Neuronal stem cell (in vitro differentiated cells): ENCODE measurements around the gene OGFOD2.

Experiments used
- DNase-seq: peaks from one replicate; pipeline ENCODE4 v3.0.0-alpha.2; 2013; ENCODE audit warnings: low spot score
- H2AFZ ChIP-seq: one replicate; pipeline ENCODE4 v1.6.1; 2013; ENCODE audit warnings: mild to moderate bottlenecking, low read length, inconsistent platforms
- H2AK5ac ChIP-seq: 2 replicates; pipeline ENCODE4 v1.6.1; 2013; ENCODE audit warnings: low read depth, mild to moderate bottlenecking, inconsistent platforms, low read length, moderate library complexity, mixed read lengths
- H2BK120ac ChIP-seq: 2 replicates; pipeline ENCODE4 v1.6.1; 2013; ENCODE audit warnings: low read depth, mild to moderate bottlenecking, inconsistent platforms, low read length, moderate library complexity, mixed read lengths
- H2BK12ac ChIP-seq: one replicate; pipeline ENCODE4 v1.6.1; 2013; ENCODE audit warnings: low read length, inconsistent platforms
- H2BK15ac ChIP-seq: 2 replicates; pipeline ENCODE4 v1.6.1; 2013; ENCODE audit warnings: mild to moderate bottlenecking, low read length, inconsistent platforms, mixed read lengths
- H2BK5ac ChIP-seq: one replicate; pipeline ENCODE4 v1.6.1; 2013; ENCODE audit warnings: inconsistent platforms, mild to moderate bottlenecking, low read length, moderate library complexity
- H3K14ac ChIP-seq: one replicate; pipeline ENCODE4 v1.6.1; 2013; ENCODE audit warnings: low read length, inconsistent platforms
- H3K18ac ChIP-seq: 2 replicates; pipeline ENCODE4 v1.6.1; 2013; ENCODE audit warnings: low read length, inconsistent platforms
- H3K23ac ChIP-seq: 2 replicates; pipeline ENCODE4 v1.6.1; 2013; ENCODE audit warnings: low read depth, mild to moderate bottlenecking, mixed read lengths, low read length, inconsistent platforms; ENCODE audit not compliant: poor library complexity
- H3K27ac ChIP-seq: replicated peaks from 3 replicates; pipeline ENCODE4 v1.5.1; 2013; ENCODE audit warnings: low read length, inconsistent platforms
- H3K27me3 ChIP-seq, 3 experiments: 2 replicates each; pipeline ENCODE4 v1.6.1; 2013; ENCODE audit warnings: low read length in 3 of 3, mild to moderate bottlenecking in 2 of 3, inconsistent platforms in 1 of 3, low read depth in 1 of 3, mixed read lengths in 1 of 3, moderate library complexity in 1 of 3; ENCODE audit not compliant: control insufficient read depth in 3 of 3, insufficient read depth in 3 of 3
- H3K36me3 ChIP-seq, 2 donors: replicated peaks in 1 of 2; 2 replicates each; pipeline ENCODE4 v1.6.1; 2013; ENCODE audit warnings: low read length in 2 of 2; ENCODE audit not compliant: control insufficient read depth in 2 of 2, insufficient read depth in 2 of 2
- H3K4ac ChIP-seq: 2 replicates; pipeline ENCODE4 v1.6.1; 2013; ENCODE audit warnings: inconsistent platforms, mild to moderate bottlenecking, low read length, moderate library complexity
- H3K4me1 ChIP-seq, 2 donors: 1 replicate in 1 of 2; 2 replicates in 1 of 2; pipeline ENCODE4 v1.6.1; 2013; ENCODE audit warnings: low read length in 2 of 2, low read depth in 1 of 2; ENCODE audit not compliant: control insufficient read depth in 2 of 2, insufficient read depth in 1 of 2
- H3K4me2 ChIP-seq: one replicate; pipeline ENCODE4 v1.6.1; 2013; ENCODE audit warnings: mild to moderate bottlenecking, low read length, inconsistent platforms; ENCODE audit not compliant: insufficient read depth, poor library complexity, severe bottlenecking
- H3K4me3 ChIP-seq, 2 donors: 2 replicates each; pipeline ENCODE4 v1.5.1; 2013; ENCODE audit warnings: low read length in 2 of 2, mild to moderate bottlenecking in 2 of 2, inconsistent platforms in 1 of 2, moderate library complexity in 1 of 2
- H3K79me1 ChIP-seq: one replicate; pipeline ENCODE4 v1.6.1; 2013; ENCODE audit warnings: low read depth, mild to moderate bottlenecking, inconsistent platforms, low read length, moderate library complexity
- H3K9ac ChIP-seq: one replicate; pipeline ENCODE4 v1.6.1; 2013; ENCODE audit warnings: mild to moderate bottlenecking, low read depth, low read length, inconsistent platforms; ENCODE audit not compliant: poor library complexity
- H3K9me3 ChIP-seq, 2 donors: replicated peaks in 1 of 2; 2 replicates each; pipeline versions ENCODE3 to v1.6.1; 2013; ENCODE audit warnings: low read length in 2 of 2, mild to moderate bottlenecking in 2 of 2, inconsistent platforms in 1 of 2, low read depth in 1 of 2, mixed read lengths in 1 of 2, moderate library complexity in 1 of 2; ENCODE audit not compliant: control insufficient read depth in 2 of 2, insufficient read depth in 1 of 2
- H4K8ac ChIP-seq: one replicate; pipeline ENCODE4 v1.6.1; 2013; ENCODE audit warnings: low read depth, mild to moderate bottlenecking, inconsistent platforms, low read length, moderate library complexity
- H4K91ac ChIP-seq: one replicate; pipeline ENCODE4 v1.6.1; 2013; ENCODE audit warnings: low read length, low read depth, mild to moderate bottlenecking, inconsistent platforms; ENCODE audit not compliant: poor library complexity
- WGBS, 2 donors: extraction: QIAGEN DNeasy Blood & Tissue Kit; methylation state at CpG; one replicate each; pipeline ENCODE4 v1.1.7; 2013; ENCODE audit warnings: missing lambda C conversion rate in 2 of 2, mixed read lengths in 1 of 2; ENCODE audit not compliant: insufficient read length in 2 of 2, insufficient replicate concordance in 1 of 2; ENCODE audit errors: extremely low coverage in 2 of 2; 5-methylcytosine and 5-hydroxymethylcytosine counted together

Gene OGFOD2

GRCh38 chr12:122942637-122943036, 32.4 kb upstream of the OGFOD2 start:
- peaks cover 7% of the 10 kb centered on the region in 2 donors for H3K4me1 ChIP-seq
- H2BK12ac ChIP-seq, result no peak overlapping the region
- H2BK120ac ChIP-seq, result no peak overlapping the region
- H3K4me3 ChIP-seq, result no peak overlapping the region
- H3K79me1 ChIP-seq, result no peaks in the 10 kb centered on the region
- H3K4ac ChIP-seq, result no peak overlapping the region
- H3K23ac ChIP-seq, result no peak overlapping the region
- H3K18ac ChIP-seq, result no peak overlapping the region
- H3K36me3 ChIP-seq, result no peaks in the 10 kb centered on the region
- no peak overlapping the region for H2AFZ ChIP-seq
- no peak overlapping the region for H2AK5ac ChIP-seq
- H3K9me3 ChIP-seq, result no peaks in the 10 kb centered on the region
- H3K27me3 ChIP-seq, result no peaks in the 10 kb centered on the region
- no peak overlapping the region for H4K8ac ChIP-seq
- H4K91ac ChIP-seq, result no peak overlapping the region
- H2BK15ac ChIP-seq, result no peak overlapping the region
- DNase-seq, result no peak
- no peak overlapping the region for H3K27ac ChIP-seq
- no peak overlapping the region for H3K14ac ChIP-seq
- no peak overlapping the region for H2BK5ac ChIP-seq
- H3K9ac ChIP-seq, result no peak overlapping the region
- no peak overlapping the region for H3K4me2 ChIP-seq
- no CpG with 5 or more reads among the region's 2 CpGs for WGBS, 2 donors

GRCh38 chr12:122943196-122943595, 31.8 kb upstream of the OGFOD2 start:
- Histone ChIP-seq H3K14ac (no peak overlapping the region), H3K4me3 (no peak overlapping the region), H3K9ac (no peak overlapping the region), H2AK5ac (no peak overlapping the region), H3K79me1 (no peaks in the 10 kb centered on the region), H2BK120ac (no peak overlapping the region), H3K9me3 (no peaks in the 10 kb centered on the region), H2BK12ac (no peak overlapping the region), H3K4me2 (no peak overlapping the region), H2BK5ac (peak overlapping the region; percentile 42), H3K18ac (peak overlapping the region; percentile 38), H4K91ac (peak overlapping the region; percentile 56), H3K36me3 (no peaks in the 10 kb centered on the region), H3K23ac (no peak overlapping the region), H3K27ac (no peak overlapping the region), H2BK15ac (no peak overlapping the region), H3K4ac (no peak overlapping the region), H4K8ac (no peak overlapping the region), H3K27me3 (no peaks in the 10 kb centered on the region), H2AFZ (no peak overlapping the region), H3K4me1 (peaks cover 7% of the 10 kb centered on the region in 2 donors)
- no peak for DNase-seq
- WGBS, 2 donors, result no CpG with 5 or more reads among the region's 13 CpGs

DNA sequence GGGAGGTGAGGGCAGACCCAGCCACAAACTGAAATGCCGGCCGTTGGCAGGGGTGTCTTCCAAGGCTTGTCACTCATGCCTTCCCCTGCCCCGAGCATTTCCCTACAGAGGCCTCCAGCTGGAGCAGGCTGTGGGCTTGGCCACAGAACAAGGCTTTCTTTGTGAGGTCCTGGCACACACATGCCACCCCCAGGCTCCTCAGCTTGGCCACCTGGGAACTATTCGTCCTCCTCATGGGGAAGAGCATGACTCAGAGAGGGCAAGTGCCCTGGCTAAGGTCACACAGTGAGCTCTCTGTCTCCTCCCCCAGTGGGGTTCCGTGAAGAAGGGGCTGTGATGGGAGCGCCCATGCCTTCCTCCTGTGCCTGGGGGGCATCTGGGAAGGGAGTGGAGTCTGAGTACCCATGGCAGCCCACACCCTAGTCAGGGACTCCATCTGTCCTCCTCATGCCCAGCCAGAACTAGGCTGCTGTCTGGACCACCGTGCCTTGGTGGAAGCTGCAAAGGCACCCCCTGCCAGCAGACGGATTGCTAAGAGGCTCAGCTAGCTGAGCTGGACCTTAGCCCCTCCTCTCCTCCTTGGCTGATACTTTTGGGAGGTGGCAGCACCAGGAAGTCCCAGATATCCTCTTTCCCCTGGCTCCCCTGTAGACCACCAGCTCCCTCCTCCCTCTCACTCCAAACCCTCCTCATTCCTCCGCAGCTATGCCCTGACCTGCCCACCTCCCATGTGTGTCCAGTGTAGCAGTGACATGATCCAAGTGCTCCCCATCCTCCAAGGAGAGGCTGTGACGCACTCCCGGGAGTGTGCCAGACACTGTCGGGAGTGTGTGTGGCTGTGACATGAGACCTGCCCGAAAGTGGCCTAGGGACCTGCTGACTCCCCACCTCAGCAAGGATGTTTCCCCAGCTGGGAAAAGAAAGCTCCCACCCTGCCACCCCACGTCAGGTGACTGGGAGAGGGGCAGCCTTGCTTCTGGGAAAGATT, 30.1 kb upstream of the OGFOD2 start:
- Histone ChIP-seq H2BK12ac (no peak overlapping the region), H3K14ac (no peak overlapping the region), H2BK120ac (no peak overlapping the region), H4K8ac (no peak overlapping the region), H2BK5ac (peak overlapping the region; percentile 72), H3K4me2 (no peak overlapping the region), H2AFZ (no peak overlapping the region), H3K4me3 (no peak overlapping the region), H3K4ac (no peak overlapping the region), H2BK15ac (no peak overlapping the region), H3K4me1 (peaks cover 7% of the 10 kb centered on the region in 2 donors), H3K9me3 (no peaks in the 10 kb centered on the region), H4K91ac (no peak overlapping the region), H2AK5ac (peak overlapping the region; percentile 24), H3K27ac (no peak overlapping the region), H3K27me3 (no peaks in the 10 kb centered on the region), H3K36me3 (no peaks in the 10 kb centered on the region), H3K18ac (peak overlapping the region; percentile 61), H3K9ac (no peak overlapping the region), H3K23ac (no peak overlapping the region), H3K79me1 (no peaks in the 10 kb centered on the region)
- no CpG with 5 or more reads among the region's 14 CpGs for WGBS, 2 donors
- no peak for DNase-seq

DNA sequence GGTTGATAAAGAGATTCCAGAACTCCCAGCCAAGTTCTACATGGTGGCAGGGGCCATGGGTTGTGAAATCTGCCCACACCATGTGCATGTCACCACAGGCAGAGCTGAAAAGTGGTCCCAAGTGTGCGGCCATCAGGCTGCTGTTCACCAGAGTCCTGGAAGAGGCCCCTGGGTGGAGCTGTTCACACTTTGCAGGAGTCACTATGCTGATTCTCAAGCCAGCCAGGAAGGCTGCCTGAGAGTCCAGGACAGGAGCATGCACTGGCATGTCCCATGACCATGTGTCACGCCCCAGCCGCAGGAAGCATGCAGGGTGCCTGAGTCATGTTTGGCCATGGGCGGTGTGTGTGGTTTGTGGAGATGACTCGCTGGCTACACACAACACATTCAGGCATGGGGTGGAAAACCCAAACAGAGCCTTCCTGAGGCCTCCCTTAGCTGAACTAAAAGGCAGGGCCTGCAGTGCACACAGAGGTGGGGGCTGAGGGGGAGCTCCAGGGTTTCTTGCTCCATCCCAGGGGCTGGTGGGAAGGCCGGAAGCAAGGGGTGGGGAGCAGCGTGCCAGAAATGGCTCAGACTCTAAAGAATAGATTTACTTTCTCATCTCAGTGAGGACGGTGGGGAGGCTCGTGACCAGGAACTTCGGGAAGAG, 28.2 kb upstream of the OGFOD2 start:
- Histone ChIP-seq H3K4ac (no peak overlapping the region), H3K4me3 (no peak overlapping the region), H2BK120ac (no peak overlapping the region), H3K4me1 (peaks cover 7% of the 10 kb centered on the region in 2 donors), H2AFZ (peak overlapping the region; percentile 67), H4K8ac (no peak overlapping the region), H3K23ac (no peak overlapping the region), H2BK15ac (no peak overlapping the region), H3K27ac (no peak overlapping the region), H2AK5ac (peak overlapping the region; percentile 65), H2BK12ac (no peak overlapping the region), H4K91ac (no peak overlapping the region), H3K18ac (peak overlapping the region; percentile 20), H3K14ac (no peak overlapping the region), H3K9me3 (no peaks in the 10 kb centered on the region), H2BK5ac (no peak overlapping the region), H3K27me3 (no peaks in the 10 kb centered on the region), H3K79me1 (no peaks in the 10 kb centered on the region), H3K36me3 (no peaks in the 10 kb centered on the region), H3K9ac (no peak overlapping the region), H3K4me2 (no peak overlapping the region)
- no peak for DNase-seq
- no CpG with 5 or more reads among the region's 10 CpGs for WGBS, 2 donors
